ENCODE results near the gene VIPR2.

Gene VIPR2

DNA sequence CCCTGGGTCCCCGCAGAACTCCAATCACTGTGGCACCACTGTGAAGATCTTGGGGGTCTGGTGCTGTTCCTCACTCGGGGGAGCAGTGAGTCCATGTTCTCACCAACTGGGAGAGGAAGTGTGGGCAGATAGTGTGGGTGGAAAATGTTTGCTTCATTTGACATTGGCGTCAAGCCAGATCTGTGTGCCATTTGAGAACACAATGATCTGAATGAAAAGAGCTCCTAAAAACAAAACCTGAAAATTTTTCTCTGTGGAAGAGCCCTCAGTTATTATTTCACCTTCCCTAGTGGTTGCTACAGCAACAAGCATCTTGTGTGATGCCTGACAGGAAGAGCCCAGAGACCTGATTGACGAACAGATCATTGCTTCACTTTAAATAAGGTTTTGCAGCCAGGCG is 125.6 kb downstream of the VIPR2 start:
- no peak for ATAC-seq
- no peak for TF ChIP-seq TSHZ2 (CRISPR knock-in tag; IDR thresholded peaks at IDR 0.05)
- no peak for TF ChIP-seq ZC3H10 (CRISPR knock-in tag; IDR thresholded peaks at IDR 0.05)
- TF ChIP-seq BACH2 (CRISPR knock-in tag; IDR thresholded peaks at IDR 0.05; ENCODE audit: borderline replicate concordance), result no peak
- TF ChIP-seq ISL1 (CRISPR knock-in tag; IDR thresholded peaks at IDR 0.05), result no peak

GRCh38 chr7:159017741-159018140 is 126.9 kb downstream of the VIPR2 start:
- TF ChIP-seq CSDC2 (CRISPR knock-in tag; IDR thresholded peaks at IDR 0.05) (no peak), GLIS3 (CRISPR knock-in tag; IDR thresholded peaks at IDR 0.05) (no peak), TCF4 (CRISPR knock-in tag; IDR thresholded peaks at IDR 0.05; ENCODE audit: borderline replicate concordance) (no peak), ISL1 (CRISPR knock-in tag; IDR thresholded peaks at IDR 0.05) (no peak), OSR1 (CRISPR knock-in tag; IDR thresholded peaks at IDR 0.05) (no peak), ZFP3 (CRISPR knock-in tag; IDR thresholded peaks at IDR 0.05) (no peak), SNAI2 (CRISPR knock-in tag; IDR thresholded peaks at IDR 0.05) (no peak), TOX (CRISPR knock-in tag; IDR thresholded peaks at IDR 0.05; ENCODE audit: borderline replicate concordance) (no peak), ZFP30 (CRISPR knock-in tag; IDR thresholded peaks at IDR 0.05) (no peak), RARB (CRISPR knock-in tag; IDR thresholded peaks at IDR 0.05) (no peak), ZNF70 (CRISPR knock-in tag; IDR thresholded peaks at IDR 0.05) (no peak), ZC3H10 (CRISPR knock-in tag; IDR thresholded peaks at IDR 0.05) (no peak), ZNF565 (CRISPR knock-in tag; conservative IDR thresholded peaks at IDR 0.05; ENCODE audit: low read depth) (no peak)
- TF ChIP-seq, protein P1, sequence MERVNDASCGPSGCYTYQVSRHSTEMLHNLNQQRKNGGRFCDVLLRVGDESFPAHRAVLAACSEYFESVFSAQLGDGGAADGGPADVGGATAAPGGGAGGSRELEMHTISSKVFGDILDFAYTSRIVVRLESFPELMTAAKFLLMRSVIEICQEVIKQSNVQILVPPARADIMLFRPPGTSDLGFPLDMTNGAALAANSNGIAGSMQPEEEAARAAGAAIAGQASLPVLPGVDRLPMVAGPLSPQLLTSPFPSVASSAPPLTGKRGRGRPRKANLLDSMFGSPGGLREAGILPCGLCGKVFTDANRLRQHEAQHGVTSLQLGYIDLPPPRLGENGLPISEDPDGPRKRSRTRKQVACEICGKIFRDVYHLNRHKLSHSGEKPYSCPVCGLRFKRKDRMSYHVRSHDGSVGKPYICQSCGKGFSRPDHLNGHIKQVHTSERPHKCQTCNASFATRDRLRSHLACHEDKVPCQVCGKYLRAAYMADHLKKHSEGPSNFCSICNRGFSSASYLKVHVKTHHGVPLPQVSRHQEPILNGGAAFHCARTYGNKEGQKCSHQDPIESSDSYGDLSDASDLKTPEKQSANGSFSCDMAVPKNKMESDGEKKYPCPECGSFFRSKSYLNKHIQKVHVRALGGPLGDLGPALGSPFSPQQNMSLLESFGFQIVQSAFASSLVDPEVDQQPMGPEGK (CRISPR knock-in tag; IDR thresholded peaks at IDR 0.05; ENCODE audit: borderline replicate concordance), result no peak
- TF ChIP-seq, protein P2, sequence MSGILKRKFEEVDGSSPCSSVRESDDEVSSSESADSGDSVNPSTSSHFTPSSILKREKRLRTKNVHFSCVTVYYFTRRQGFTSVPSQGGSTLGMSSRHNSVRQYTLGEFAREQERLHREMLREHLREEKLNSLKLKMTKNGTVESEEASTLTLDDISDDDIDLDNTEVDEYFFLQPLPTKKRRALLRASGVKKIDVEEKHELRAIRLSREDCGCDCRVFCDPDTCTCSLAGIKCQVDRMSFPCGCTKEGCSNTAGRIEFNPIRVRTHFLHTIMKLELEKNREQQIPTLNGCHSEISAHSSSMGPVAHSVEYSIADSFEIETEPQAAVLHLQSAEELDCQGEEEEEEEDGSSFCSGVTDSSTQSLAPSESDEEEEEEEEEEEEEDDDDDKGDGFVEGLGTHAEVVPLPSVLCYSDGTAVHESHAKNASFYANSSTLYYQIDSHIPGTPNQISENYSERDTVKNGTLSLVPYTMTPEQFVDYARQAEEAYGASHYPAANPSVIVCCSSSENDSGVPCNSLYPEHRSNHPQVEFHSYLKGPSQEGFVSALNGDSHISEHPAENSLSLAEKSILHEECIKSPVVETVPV (CRISPR knock-in tag; IDR thresholded peaks at IDR 0.05), result no peak
- ATAC-seq, result no peak

GRCh38 chr7:159017210-159017609 is 127.5 kb downstream of the VIPR2 start:
- no peak for ATAC-seq
- TF ChIP-seq ZNF8 (CRISPR knock-in tag; IDR thresholded peaks at IDR 0.05) (no peak), GLIS3 (CRISPR knock-in tag; IDR thresholded peaks at IDR 0.05) (no peak)
- TF ChIP-seq, protein P3, sequence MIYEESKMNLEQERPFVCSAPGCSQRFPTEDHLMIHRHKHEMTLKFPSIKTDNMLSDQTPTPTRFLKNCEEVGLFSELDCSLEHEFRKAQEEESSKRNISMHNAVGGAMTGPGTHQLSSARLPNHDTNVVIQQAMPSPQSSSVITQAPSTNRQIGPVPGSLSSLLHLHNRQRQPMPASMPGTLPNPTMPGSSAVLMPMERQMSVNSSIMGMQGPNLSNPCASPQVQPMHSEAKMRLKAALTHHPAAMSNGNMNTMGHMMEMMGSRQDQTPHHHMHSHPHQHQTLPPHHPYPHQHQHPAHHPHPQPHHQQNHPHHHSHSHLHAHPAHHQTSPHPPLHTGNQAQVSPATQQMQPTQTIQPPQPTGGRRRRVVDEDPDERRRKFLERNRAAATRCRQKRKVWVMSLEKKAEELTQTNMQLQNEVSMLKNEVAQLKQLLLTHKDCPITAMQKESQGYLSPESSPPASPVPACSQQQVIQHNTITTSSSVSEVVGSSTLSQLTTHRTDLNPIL (CRISPR knock-in tag; IDR thresholded peaks at IDR 0.05; ENCODE audit: low read depth), result no peak

DNA sequence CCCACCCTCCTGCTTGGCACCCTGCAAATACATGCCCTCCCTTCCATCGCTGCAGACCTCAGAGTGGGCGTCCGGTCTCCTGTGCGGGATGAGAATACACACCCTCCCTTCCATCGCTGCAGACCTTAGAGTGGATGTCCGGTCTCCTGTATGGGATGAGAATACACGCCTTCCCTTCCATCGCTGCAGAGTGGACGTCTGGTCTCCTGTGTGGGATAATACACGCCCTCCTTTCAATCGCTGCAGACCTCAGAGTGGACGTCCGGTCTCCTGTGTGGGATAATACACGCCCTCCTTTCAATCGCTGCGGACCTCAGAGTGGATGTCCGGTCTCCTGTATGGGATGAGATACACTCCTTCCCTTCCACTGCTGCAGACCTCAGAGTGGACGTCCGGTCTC is 128.1 kb downstream of the VIPR2 start:
- TF ChIP-seq GLIS3 (CRISPR knock-in tag; IDR thresholded peaks at IDR 0.05), result no peak
- TF ChIP-seq ZNF565 (CRISPR knock-in tag; conservative IDR thresholded peaks at IDR 0.05; ENCODE audit: low read depth), result no peak
- TF ChIP-seq ZFP3 (CRISPR knock-in tag; IDR thresholded peaks at IDR 0.05), result no peak
- TF ChIP-seq ZNF70 (CRISPR knock-in tag; IDR thresholded peaks at IDR 0.05), result no peak
- no peak for TF ChIP-seq BACH2 (CRISPR knock-in tag; IDR thresholded peaks at IDR 0.05; ENCODE audit: borderline replicate concordance)
- TF ChIP-seq OSR1 (CRISPR knock-in tag; IDR thresholded peaks at IDR 0.05), result no peak
- no peak for TF ChIP-seq TSHZ2 (CRISPR knock-in tag; IDR thresholded peaks at IDR 0.05)
- TF ChIP-seq ESRRG (CRISPR knock-in tag; IDR thresholded peaks at IDR 0.05), result no peak
- ATAC-seq, result no peak
